Cardiac muscle cell (in vitro differentiated cells and primary cell): Measurements from ENCODE around the gene GAST. TPM values are rescaled to one million over a fixed set of nuclear protein-coding genes. Genes with fewer than 3 reads are reported as not detected.

Experiments
- DNase-seq, 2 donors: peaks; one replicate each; pipeline versions ENCODE4 v3.0.0 to v3.0.0-alpha.2; 2010 to 2017; ENCODE audit warnings: low read depth in 1 of 2, low spot score in 1 of 2
- H3K27ac ChIP-seq: fragments of 200-600 bp; sonication (generic); 2 replicates; pipeline ENCODE4 v1.5.1; 2016
- H3K27me3 ChIP-seq: fragments of 200-600 bp; sonication (generic); 2 replicates; pipeline ENCODE4 v1.6.0; 2016; ENCODE audit warnings: control low read depth
- H3K36me3 ChIP-seq: fragments of 200-600 bp; sonication (generic); 2 replicates; pipeline ENCODE4 v1.5.1; 2016; ENCODE audit warnings: control low read depth
- H3K4me1 ChIP-seq: fragments of 200-600 bp; sonication (generic); 2 replicates; pipeline ENCODE4 v1.8.1; 2017; ENCODE audit warnings: low read depth, mild to moderate bottlenecking, mixed run types
- H3K4me3 ChIP-seq: fragments of 200-600 bp; sonication (generic); 2 replicates; pipeline ENCODE4 v1.5.1; 2016; ENCODE audit warnings: mild to moderate bottlenecking
- H3K9me3 ChIP-seq: fragments of 200-600 bp; sonication (generic); 2 replicates; pipeline ENCODE4 v1.5.1; 2017; ENCODE audit warnings: low read depth, mild to moderate bottlenecking, control low read depth
- polyA plus RNA-seq: library from polyadenylated mRNA; unstranded; fragments of >200 nt; fragmentation: Nextera tagmentation; extraction: Ambion mirVana; gene quantifications from 2 replicates; pipeline ENCODE4 v1.2.1, GENCODE V29; 2016
- total RNA-seq: library from RNA; depleted of rRNA; stranded (reverse); fragments of >200 nt; gene quantifications from 2 replicates; pipeline ENCODE4 v1.2.3, GENCODE V29; 2016
- TF ChIP-seq, protein P1 (sequence below): IDR thresholded peaks from 2 replicates; pipeline ENCODE4 v1.5.1; 2012; ENCODE audit warnings: low read depth, mild to moderate bottlenecking, low read length

The GAST gene
- total and polyA plus RNA-seq, 2 experiments from 2014 or later, result not detected

DNA sequence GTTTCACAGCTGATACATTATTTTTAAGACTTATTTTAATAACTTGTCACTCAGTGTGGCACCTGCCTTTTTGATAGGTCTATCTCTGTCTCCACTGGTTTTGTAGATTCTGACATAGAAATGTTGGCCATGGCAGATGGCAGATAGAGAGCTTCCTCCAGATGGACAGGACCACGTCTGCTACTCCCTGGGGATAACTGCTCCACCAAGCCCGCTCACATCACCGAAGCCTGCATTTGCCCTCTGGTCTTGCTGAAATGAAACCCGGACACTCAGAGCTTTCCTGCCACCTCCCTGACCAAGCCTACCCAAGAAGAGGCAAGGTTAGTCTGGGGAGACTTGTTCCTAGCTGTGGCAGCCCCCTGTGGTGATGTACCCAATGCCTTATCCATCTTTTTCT is 38.7 kb downstream of the GAST start:
- no peaks in the 10 kb centered on the region for H3K27me3 ChIP-seq
- H3K9me3 ChIP-seq, result no peaks in the 10 kb centered on the region
- H3K4me1 ChIP-seq, result no peaks in the 10 kb centered on the region
- no peak overlapping the region for H3K4me3 ChIP-seq
- no peak for DNase-seq
- H3K36me3 ChIP-seq, result peaks cover 11% of the 10 kb centered on the region
- no peak overlapping the region for H3K27ac ChIP-seq
- TF ChIP-seq, protein P1, sequence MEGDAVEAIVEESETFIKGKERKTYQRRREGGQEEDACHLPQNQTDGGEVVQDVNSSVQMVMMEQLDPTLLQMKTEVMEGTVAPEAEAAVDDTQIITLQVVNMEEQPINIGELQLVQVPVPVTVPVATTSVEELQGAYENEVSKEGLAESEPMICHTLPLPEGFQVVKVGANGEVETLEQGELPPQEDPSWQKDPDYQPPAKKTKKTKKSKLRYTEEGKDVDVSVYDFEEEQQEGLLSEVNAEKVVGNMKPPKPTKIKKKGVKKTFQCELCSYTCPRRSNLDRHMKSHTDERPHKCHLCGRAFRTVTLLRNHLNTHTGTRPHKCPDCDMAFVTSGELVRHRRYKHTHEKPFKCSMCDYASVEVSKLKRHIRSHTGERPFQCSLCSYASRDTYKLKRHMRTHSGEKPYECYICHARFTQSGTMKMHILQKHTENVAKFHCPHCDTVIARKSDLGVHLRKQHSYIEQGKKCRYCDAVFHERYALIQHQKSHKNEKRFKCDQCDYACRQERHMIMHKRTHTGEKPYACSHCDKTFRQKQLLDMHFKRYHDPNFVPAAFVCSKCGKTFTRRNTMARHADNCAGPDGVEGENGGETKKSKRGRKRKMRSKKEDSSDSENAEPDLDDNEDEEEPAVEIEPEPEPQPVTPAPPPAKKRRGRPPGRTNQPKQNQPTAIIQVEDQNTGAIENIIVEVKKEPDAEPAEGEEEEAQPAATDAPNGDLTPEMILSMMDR, result no peak

DNA sequence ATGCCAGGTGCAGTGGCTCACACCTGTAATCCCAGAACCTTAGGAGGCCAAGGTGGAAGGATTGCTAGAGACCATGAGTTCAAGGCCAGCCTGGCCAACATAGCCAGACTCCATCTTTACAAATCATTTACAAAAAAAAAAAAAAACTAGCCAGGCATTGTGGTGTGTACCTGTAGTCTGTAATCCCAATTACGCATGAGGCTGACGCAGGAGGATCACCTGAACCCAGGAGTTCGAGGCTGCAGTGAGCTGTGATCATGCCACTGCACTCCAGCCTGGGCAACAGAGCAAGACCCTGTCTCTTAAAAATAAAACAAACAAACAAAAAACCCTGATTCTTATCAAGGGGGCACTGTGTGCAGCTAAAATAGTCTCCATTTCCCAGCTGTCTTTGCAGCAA is 39.2 kb downstream of the GAST start:
- Histone ChIP-seq H3K4me3 (no peak overlapping the region), H3K9me3 (no peaks in the 10 kb centered on the region), H3K27me3 (no peaks in the 10 kb centered on the region), H3K36me3 (peaks cover 16% of the 10 kb centered on the region), H3K27ac (peak overlapping the region; percentile 58), H3K4me1 (no peaks in the 10 kb centered on the region)
- no peak for DNase-seq
- TF ChIP-seq, protein P1, result no peak

DNA sequence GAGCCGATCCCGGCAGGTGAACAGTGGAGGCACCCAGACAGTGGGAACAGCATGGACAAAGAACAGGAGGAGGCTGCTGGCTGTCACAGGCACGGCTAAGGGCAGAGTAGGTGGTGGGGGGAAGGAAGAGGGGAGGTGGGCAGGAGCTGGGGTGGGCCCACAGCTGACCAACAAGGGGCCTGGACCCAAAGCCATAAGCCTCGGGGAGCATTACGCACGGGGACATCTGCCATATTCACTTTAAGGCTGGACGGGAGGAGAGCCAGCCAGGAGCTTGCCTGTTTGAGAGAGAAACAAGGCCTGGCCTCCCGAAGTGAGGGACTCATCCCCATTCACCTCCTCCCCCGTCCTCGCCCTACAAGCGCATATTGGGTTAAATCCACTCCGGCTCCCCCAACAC is 41.9 kb downstream of the GAST start:
- Histone ChIP-seq H3K27me3 (no peaks in the 10 kb centered on the region), H3K4me1 (no peaks in the 10 kb centered on the region)
- TF ChIP-seq, protein P1, result no peak

GRCh38 chr17:41758601-41759000 is 46.5 kb downstream of the GAST start:
- H3K27ac ChIP-seq, result no peak overlapping the region
- H3K4me3 ChIP-seq, result no peak overlapping the region
- peaks cover 71% of the 10 kb centered on the region for H3K36me3 ChIP-seq
- TF ChIP-seq, protein P1, result no peak
- DNase-seq, result no peak
- no peaks in the 10 kb centered on the region for H3K4me1 ChIP-seq
- H3K9me3 ChIP-seq, result no peaks in the 10 kb centered on the region
- H3K27me3 ChIP-seq, result no peaks in the 10 kb centered on the region

More for the DNA sequence above, 41.9 kb downstream of the GAST start:
- Histone ChIP-seq H3K4me3 (no peak overlapping the region), H3K36me3 (peaks cover 33% of the 10 kb centered on the region), H3K9me3 (no peaks in the 10 kb centered on the region), H3K27ac (peak overlapping the region; percentile 71)
- no peak for DNase-seq

GRCh38 chr17:41760878-41761277 is 48.7 kb downstream of the GAST start:
- Histone ChIP-seq H3K4me3 (no peak overlapping the region), H3K36me3 (peaks cover 80% of the 10 kb centered on the region), H3K27me3 (no peaks in the 10 kb centered on the region), H3K4me1 (no peaks in the 10 kb centered on the region), H3K9me3 (no peaks in the 10 kb centered on the region), H3K27ac (no peak overlapping the region)
- TF ChIP-seq, protein P1, result no peak
- no peak for DNase-seq

- H3K27ac ChIP-seq, result no peak overlapping the region
- H3K36me3 ChIP-seq, result peaks cover 77% of the 10 kb centered on the region
- no peaks in the 10 kb centered on the region for H3K4me1 ChIP-seq
- TF ChIP-seq, protein P1, result no peak
- no peaks in the 10 kb centered on the region for H3K9me3 ChIP-seq
- DNase-seq, result no peak
- no peaks in the 10 kb centered on the region for H3K27me3 ChIP-seq
- no peak overlapping the region for H3K4me3 ChIP-seq
Measured at GRCh38 chr17:41762391-41762790, 50.3 kb downstream of the GAST start.
